Fibroblast of skin of right quadriceps (primary cell): Measurements from ENCODE around the gene MRPS35.

ENCODE experiments used
- DNase-seq: peaks from one replicate; pipeline ENCODE4 v3.0.0-alpha.2; 2013

The MRPS35 gene

GRCh38 chr12:27777141-27777540, 66.5 kb downstream of the MRPS35 start:
- no peak for DNase-seq

DNA sequence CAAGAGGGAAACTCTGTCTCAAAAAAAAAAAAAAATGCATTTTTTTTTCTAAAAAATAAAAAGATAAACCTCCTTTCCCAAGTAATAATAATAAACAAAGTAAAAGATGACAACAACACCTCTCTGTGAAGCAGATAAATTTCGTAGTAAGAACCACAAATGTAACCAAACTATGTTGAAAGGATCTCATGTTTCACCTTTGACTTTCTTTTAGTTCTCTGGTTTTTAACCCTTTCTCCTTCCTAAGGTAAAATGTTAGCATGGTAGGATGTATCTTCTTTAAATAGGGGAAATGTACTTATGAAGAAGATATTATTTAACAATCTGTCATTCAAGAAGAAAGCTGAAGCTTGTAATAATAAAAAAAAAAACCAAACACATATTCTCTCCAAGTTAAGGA, 67.6 kb downstream of the MRPS35 start:
- no peak for DNase-seq

DNA sequence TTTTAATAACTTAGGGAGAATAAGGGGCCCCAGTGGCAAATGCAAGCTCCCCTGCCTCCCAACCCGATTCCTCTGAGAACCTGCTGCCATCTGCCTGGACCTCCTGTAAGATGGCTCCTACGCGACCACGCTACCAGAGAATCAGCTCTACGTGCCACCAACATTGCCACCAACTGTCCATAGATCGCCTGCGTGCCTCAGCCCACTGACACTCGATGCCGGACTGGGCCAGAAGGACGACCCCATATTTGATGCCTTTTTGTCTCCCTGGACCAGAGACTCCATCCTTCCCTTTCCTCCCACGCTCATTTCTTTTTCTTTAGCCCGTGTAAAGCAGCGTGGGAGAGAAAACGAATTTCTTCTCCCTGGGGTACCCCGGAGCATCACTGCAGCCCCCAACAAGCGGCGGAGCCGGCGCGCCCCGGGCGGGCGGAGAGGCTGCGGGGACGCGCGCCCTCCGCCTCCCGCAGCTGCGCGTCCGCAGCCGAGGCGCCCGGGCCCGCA, 68.8 kb downstream of the MRPS35 start:
- peak; percentile 27 for DNase-seq

- peak; percentile 83 for DNase-seq
Observed at GRCh38 chr12:27779920-27780611, 69.4 kb downstream of the MRPS35 start, which contains the start of the genes KLHL42 and MANSC4. TSS of gene KLHL42 (plus strand) at chr12:27780233. CDS start at chr12:27780331, 98 bp downstream. TSS of gene MANSC4 (minus strand) at chr12:27780236. CDS start at chr12:27771276, 8,960 bp downstream.

DNA sequence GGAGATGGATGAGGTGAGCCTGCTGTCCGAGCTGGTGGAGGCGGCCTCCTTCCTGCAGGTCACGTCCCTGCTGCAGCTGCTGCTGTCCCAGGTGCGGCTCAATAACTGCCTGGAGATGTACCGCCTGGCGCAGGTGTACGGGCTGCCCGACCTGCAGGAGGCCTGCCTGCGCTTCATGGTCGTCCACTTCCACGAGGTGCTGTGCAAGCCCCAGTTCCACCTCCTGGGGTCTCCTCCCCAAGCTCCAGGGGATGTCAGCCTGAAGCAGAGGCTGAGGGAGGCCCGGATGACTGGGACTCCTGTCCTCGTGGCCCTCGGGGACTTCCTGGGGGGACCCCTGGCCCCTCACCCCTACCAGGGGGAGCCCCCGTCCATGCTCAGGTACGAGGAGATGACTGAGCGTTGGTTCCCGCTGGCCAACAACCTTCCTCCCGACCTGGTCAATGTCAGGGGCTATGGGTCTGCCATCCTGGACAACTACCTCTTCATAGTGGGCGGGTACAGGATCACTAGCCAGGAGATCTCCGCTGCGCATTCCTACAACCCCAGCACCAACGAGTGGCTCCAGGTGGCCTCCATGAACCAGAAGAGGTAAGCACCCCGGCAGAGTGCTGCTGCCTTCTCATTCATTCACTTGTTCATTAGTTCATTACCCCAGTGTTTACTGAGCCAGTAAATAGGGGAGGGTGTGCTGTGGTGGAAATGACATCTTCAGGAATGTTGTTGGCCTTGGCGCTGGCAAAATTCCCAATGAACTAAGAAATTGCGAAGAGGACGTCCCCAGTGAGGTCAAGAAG, 70.2 kb downstream of the MRPS35 start:
- DNase-seq, result peak; percentile 32

GRCh38 chr12:27781680-27782079, 71.0 kb downstream of the MRPS35 start:
- DNase-seq, result peak; percentile 32

DNA sequence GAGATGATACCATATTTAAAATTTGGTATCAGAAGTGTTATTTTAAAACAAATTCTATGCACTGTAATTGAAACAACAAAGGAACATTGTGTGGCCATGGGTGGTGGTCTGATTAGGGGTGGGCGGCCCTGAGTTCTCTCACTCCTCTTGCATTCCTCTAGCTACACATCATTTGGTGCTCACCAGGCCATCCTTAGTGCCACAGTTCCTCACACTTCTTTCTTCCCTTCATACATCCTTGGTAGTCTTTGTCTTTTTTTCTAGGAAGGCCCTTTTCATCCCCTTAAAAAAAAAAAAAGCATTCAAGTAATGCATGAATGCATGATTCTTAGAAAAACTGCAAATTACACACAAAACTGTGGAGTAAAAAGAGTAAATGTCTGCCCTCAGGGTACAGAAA, 71.8 kb downstream of the MRPS35 start:
- DNase-seq, result no peak

GRCh38 chr12:27785882-27786570, 75.4 kb downstream of the MRPS35 start:
- DNase-seq, result peak; percentile 67

DNA sequence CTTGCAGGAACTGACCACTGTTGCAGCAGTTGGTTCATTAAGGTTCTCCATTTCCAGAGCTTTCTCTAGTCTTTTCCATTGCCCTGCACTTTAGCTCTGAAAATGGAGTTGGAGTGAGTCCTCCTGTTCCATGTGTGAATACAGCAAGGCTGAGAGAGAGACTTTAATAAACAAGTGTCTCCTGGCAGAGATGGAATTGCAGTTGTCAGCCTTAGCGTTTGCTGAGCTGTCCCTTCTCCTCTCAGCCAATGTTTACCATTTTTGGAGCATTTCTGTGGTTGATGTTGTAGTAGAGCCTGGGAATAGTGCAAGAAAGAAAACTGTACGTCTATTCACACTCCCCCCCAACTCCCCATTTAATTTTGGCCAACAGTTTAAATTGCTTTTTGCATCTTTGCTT, 76.9 kb downstream of the MRPS35 start:
- no peak for DNase-seq

DNA sequence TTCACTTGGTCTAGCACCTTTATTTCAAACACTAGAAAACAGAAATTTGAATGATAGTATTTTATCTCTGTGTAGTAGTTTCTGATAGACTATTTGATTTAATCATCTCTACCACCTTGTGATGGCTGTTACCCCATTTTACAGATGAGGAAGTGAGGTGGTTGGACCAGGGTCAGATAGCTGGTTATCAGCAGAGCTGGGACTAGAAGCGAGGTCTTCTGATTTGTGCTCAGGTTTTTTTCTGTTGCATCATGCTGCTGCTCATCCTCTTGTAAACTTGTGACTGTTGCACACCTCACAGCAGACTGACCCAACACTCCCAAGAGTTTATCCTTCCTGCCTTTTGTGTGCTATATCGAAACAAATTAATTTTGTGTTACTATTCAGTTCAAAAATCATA, 79.5 kb downstream of the MRPS35 start:
- DNase-seq, result no peak

DNA sequence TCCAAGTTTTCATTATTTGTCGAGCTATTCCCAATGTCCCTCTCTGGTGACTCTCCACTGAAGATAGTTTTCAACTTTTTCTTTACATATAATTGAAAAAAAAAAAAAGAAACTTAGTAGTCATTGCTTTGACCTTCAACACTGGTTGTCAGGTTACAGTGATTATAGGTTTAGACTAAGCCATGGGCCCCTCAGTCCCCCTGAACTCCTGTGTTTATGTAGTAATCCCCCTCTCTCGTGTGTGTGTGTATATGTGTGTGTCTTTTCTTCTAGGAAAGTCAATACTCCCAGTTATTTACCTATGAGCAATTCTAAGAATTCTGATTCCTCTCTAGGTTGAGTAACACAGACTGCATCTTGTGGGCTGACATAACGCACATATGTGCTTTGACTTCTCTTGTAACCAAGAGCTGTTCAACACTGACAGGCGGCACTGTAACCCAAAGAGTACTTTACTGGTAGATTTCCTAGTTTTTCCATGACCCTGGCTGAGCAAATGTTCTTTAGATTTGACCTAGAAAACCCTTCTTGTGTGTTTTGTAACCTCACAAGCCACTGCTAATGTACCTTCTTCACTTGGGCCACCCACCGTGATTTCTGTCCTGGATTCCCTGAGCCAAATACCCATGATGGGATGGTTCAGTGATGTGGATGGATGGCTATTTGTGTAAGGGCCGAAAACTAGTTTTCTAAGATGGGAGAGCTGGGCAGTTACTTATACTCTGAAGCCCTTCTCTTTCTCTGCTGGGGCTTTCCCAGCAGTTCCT, 84.4 kb downstream of the MRPS35 start:
- no peak for DNase-seq

DNA sequence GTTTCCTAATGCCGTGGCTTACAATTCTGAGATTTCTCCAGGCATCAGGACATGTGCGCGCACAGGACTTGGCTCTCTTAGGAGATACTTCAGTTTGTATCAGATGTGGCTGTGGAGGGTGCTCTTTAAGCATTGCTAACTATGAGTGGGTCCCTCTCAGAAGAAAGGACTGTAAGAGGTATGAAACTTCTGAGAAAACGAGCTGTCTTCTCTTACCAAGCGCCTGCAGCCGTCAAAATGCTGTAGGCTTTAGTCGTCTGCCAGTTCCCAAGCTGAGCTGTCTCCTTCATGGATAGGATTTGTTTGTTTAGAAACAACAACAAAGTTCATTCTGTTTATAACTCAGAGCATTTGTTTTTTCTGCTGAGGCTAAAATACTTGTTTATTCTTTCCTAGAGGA, 85.5 kb downstream of the MRPS35 start:
- DNase-seq, result no peak

DNA sequence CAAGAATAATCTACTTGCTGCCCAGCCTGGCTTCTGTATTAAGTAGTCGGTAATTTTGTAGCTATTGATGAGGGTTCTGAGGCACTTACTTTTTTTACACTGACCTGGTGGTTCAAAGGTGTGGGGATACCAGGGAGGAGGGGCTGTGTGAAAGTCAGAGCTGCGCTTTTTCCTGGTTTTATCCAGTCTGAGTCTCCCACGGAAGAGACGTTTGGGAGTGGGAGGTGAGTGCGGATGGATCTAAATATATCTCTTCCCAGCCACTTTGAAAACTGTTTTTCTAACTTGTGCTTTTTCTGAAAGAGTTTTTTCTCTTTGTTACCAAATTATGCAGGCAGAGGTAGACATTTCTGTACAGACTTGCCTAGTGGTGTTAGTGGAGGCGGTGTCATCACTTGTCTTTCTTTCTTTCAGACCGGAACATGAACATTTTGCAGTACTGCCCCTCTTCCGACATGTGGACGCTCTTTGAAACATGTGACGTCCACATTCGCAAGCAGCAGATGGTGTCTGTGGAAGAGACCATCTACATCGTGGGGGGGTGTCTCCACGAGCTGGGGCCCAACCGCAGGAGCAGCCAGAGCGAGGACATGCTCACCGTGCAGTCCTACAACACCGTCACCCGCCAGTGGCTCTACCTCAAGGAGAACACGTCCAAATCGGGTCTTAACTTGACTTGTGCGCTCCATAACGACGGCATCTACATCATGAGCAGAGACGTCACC, 86.8 kb downstream of the MRPS35 start:
- DNase-seq, result no peak

GRCh38 chr12:27800819-27801218, 90.2 kb downstream of the MRPS35 start:
- DNase-seq, result no peak

- DNase-seq, result no peak
Observed at GRCh38 chr12:27801630-27802029, 91.0 kb downstream of the MRPS35 start.

- no peak for DNase-seq
Observed at GRCh38 chr12:27802511-27802910, 91.9 kb downstream of the MRPS35 start.

- no peak for DNase-seq
Observed at GRCh38 chr12:27802936-27803335, 92.3 kb downstream of the MRPS35 start.

DNA sequence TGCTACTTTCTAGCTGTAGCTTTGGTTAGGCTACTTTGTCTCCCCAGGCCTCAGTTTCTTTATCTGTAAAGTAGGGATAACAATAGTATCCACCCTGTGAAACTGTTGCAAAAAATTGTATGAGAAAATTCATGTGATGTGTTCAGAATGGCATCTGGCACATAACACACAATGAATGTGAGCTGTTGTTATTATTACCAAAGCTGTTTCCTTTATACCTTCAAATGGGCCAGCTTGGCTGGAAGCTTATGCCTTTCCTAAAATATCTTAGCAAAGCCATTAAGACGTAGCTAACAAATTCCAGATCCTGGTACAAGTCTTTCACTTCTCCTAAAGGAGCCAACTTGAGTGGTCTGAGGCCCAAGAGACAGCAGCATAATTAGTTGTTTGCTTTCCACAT, 94.6 kb downstream of the MRPS35 start:
- no peak for DNase-seq
